ENCODE data around the gene MBTPS1.

MBTPS1 gene

DNA sequence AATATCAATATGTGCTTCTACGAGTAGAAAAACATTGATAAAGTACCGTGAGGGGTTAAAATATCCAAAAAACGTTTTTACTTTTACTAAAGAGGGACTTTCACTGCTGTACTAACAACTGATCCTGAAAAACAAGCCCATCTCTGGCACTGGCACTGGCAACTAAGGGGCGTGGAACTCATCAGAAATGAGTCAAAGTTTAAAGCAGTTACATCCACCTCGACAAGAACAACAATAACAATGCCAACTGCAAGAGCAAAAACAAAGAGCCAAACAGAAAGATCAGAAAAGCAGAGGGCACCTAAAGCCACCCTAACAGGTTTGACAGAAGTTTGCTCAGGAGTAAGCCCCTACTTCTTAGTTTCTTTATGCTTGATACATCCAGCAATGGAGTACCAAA lies 13.1 kb downstream of the MBTPS1 start:
- TF ChIP-seq, protein P1, sequence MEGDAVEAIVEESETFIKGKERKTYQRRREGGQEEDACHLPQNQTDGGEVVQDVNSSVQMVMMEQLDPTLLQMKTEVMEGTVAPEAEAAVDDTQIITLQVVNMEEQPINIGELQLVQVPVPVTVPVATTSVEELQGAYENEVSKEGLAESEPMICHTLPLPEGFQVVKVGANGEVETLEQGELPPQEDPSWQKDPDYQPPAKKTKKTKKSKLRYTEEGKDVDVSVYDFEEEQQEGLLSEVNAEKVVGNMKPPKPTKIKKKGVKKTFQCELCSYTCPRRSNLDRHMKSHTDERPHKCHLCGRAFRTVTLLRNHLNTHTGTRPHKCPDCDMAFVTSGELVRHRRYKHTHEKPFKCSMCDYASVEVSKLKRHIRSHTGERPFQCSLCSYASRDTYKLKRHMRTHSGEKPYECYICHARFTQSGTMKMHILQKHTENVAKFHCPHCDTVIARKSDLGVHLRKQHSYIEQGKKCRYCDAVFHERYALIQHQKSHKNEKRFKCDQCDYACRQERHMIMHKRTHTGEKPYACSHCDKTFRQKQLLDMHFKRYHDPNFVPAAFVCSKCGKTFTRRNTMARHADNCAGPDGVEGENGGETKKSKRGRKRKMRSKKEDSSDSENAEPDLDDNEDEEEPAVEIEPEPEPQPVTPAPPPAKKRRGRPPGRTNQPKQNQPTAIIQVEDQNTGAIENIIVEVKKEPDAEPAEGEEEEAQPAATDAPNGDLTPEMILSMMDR (conservative IDR thresholded peaks at IDR 0.05; ENCODE audit: low read length) = no peak
- H3K4me3 ChIP-seq (ENCODE audit: low read length) = no peak overlapping the region
- DNase-seq (ENCODE audit: low read depth) = peak; percentile 30

DNA sequence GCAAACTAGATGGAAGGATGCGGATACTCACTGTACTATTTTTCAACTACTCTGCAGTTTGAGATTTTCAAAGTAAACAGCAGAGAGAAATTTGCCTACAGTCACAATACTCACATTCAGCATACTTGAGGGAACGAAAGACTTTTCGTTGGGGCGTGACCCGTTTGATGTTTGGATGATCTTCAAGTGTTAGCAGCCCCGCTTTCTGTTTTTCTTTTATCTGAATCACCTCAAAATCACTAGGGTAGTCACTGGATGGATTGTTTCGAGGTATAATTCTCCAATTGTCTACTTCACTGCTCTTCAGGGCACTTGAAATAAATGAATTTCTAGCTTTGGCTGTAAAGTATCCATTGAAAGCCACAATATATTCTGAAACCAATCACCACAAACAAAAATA lies 17.8 kb downstream of the MBTPS1 start:
- H3K4me3 ChIP-seq (ENCODE audit: low read length) = no peak overlapping the region
- DNase-seq (ENCODE audit: low read depth) = no peak
- TF ChIP-seq, protein P1 (conservative IDR thresholded peaks at IDR 0.05; ENCODE audit: low read length) = no peak

DNA sequence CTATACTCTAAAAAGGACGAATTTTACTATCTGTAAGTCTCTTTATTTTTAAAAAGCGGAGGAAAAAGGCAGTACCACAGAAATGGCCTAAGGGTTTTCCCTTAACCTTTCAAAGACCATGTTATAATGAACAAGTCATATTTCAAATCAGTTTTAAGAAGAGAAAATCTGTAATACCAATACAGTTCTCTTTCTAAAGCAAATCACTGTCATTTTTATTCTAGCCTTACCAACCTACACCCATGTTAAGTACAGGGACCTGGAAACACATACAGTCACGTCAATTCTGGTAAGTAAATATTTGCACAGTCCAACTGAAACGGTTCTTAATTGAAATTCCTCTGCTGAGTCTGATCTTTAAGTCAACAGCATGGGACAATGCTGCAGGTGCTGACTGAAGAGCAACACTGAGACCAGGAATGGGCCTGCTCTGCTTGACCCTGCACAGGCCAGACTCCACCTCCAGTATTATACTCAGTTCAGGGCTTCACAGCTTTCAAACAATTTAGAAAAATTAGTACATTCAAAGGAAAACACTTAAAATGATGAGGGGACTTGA lies 20.2 kb downstream of the MBTPS1 start:
- no peak overlapping the region for H3K4me3 ChIP-seq (ENCODE audit: low read length)
- TF ChIP-seq, protein P1 (conservative IDR thresholded peaks at IDR 0.05; ENCODE audit: low read length) = no peak
- no peak for DNase-seq (ENCODE audit: low read depth)

DNA sequence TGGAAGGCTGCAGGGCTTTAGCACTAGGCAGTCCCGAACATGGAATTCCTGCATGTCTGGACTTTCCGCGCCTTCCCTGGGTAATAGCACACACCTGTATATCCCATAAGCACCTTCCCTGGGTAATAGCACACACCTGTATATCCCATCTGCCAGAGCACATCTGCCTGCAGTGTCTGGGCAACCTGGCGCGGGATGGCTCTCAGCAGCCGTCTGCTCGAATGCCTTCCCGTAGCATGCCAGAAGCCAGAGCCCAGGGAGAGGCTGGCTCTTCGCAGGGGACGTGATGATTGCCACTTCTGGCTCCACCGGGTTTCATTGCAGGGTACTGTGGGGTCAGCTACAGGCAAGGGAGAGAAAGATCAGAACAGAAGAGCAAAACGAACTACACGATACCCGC lies 21.3 kb downstream of the MBTPS1 start:
- no peak overlapping the region for H3K4me3 ChIP-seq (ENCODE audit: low read length)
- TF ChIP-seq, protein P1 (conservative IDR thresholded peaks at IDR 0.05; ENCODE audit: low read length) = no peak
- no peak for DNase-seq (ENCODE audit: low read depth)

DNA sequence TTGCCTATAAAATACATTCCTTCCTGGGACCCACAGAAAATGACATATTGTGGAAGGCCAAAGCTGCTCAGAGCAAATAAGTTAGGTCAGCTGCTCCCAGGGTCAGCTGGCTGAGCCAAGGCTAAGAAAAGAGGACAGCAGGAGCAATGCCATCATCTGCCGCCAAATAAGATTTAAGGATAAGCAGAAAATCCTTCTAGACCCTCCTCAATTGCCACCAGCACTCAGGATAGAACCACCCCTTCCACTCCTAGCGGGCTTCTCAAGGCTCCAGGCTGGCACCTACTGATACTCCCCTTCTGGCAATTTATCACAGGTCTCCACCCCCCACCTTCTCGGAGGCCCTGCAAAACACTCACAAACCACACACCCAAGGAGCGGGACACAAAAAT lies 22.9 kb downstream of the MBTPS1 start:
- no peak for DNase-seq (ENCODE audit: low read depth)
- TF ChIP-seq, protein P1 (conservative IDR thresholded peaks at IDR 0.05; ENCODE audit: low read length) = no peak
- H3K4me3 ChIP-seq (ENCODE audit: low read length) = no peak overlapping the region

DNA sequence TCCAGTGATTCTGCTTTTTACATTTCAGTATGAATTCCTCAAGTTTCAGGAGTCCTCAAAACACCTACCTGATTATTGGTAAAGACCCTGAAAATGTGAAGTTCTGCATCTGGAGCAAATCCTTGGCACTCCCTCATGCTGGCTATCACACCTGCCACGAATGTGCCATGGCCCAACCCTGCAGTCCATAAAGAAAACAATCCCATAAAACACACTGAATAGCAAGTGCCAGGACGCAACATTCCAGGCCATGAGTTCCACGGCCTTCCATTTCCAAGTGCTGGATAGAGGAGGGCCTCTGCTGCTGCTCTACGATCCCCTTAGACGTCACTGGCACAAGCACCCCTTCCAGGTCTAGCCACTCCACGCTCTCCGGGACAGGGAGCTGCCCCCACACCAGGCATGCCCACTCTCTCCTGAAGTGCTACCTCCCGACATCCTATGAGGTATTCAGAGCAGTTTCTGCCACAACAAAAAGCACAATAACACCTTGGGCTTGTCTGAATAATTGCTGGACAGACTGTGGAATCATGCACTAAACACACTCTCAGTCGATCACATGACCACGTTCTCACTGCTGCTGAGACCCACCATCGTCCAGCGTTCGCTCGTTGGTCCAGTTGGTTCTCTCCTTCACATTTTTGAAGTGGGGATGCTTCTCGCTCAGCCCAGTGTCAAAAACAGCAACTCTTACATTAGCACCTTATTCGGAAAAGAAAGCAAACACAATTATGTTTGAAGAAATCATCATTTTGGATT lies 23.4 kb downstream of the MBTPS1 start:
- no peak overlapping the region for H3K4me3 ChIP-seq (ENCODE audit: low read length)
- no peak for DNase-seq (ENCODE audit: low read depth)
- TF ChIP-seq, protein P1 (conservative IDR thresholded peaks at IDR 0.05; ENCODE audit: low read length) = no peak

DNA sequence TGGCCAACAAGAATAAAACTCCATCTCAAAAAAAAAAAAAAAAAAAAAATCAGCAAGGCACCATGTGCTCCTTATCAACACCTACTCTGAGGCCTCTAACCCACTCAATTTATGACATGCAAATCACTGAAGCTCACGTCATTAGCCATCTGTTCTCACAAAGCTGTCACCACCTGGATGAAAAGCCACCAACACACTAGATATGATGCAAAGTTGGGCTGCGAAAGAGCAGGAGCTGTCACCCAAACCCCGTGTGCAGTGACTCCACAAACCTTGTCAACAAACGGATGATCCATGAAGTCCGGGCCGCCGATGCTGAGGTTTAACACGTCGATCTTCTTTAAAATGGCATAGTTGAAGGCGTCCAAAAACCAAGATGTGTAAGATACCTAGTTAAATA lies 25.3 kb downstream of the MBTPS1 start:
- H3K4me3 ChIP-seq (ENCODE audit: low read length) = no peak overlapping the region
- DNase-seq (ENCODE audit: low read depth) = no peak
- TF ChIP-seq, protein P1 (conservative IDR thresholded peaks at IDR 0.05; ENCODE audit: low read length) = no peak
